Endothelial cell (in vitro differentiated cells): ENCODE data around the gene PRLHR. TPM values are rescaled to one million over a fixed set of nuclear protein-coding genes. Genes with fewer than 3 reads are reported as not detected.
A peak's percentile ranks its signal among the peaks of the same experiment; 100 is the strongest.
"Not testable (repeated sequence)": the region's sequence is repeated elsewhere in the genome, so short reads cannot be mapped to it uniquely, and the experiment has no call there.

ENCODE experiments used
- DNase-seq: peaks from one replicate; pipeline ENCODE4 v3.0.0; 2021; ENCODE audit warnings: low spot score
- H3K27ac Mint-ChIP-seq: one replicate; pipeline ENCODE4 v1.8.0; 2021; ENCODE audit warnings: mixed read lengths, inconsistent platforms; ENCODE audit not compliant: unreplicated experiment
- H3K27me3 Mint-ChIP-seq: one replicate; pipeline ENCODE4 v1.8.0; 2021; ENCODE audit warnings: mild to moderate bottlenecking, moderate library complexity, mixed read lengths, inconsistent platforms; ENCODE audit not compliant: unreplicated experiment
- H3K36me3 Mint-ChIP-seq: one replicate; pipeline ENCODE4 v1.8.0; 2021; ENCODE audit warnings: mild to moderate bottlenecking, low read depth, mixed read lengths, inconsistent platforms; ENCODE audit not compliant: unreplicated experiment
- H3K4me1 Mint-ChIP-seq: one replicate; pipeline ENCODE4 v1.8.0; 2021; ENCODE audit warnings: mild to moderate bottlenecking, mixed read lengths, inconsistent platforms; ENCODE audit not compliant: unreplicated experiment
- H3K4me3 Mint-ChIP-seq: one replicate; pipeline ENCODE4 v1.8.0; 2021; ENCODE audit warnings: mild to moderate bottlenecking, mixed read lengths, inconsistent platforms; ENCODE audit not compliant: unreplicated experiment
- H3K9me3 Mint-ChIP-seq: one replicate; pipeline ENCODE4 v1.8.0; 2021; ENCODE audit warnings: mixed read lengths, inconsistent platforms; ENCODE audit not compliant: unreplicated experiment
- total RNA-seq: library from RNA; stranded (reverse); fragmentation: NEBNext Ultra II Directional; extraction: Animal tissue kit (Norgen Biotek cat#: 25700); gene quantifications from one replicate; pipeline ENCODE4 v1.2.1, GENCODE V29; 2021; ENCODE audit not compliant: unreplicated experiment
- TF ChIP-seq, protein P1 (sequence below): fragments of 200-600 bp; sonication (generic); IDR thresholded peaks from one replicate; pipeline ENCODE4 v1.5.0; 2021; ENCODE audit warnings: antibody characterized with exemption; ENCODE audit not compliant: unreplicated experiment

The PRLHR gene
- total RNA-seq, 1 donor from 2014 or later, result not detected

DNA sequence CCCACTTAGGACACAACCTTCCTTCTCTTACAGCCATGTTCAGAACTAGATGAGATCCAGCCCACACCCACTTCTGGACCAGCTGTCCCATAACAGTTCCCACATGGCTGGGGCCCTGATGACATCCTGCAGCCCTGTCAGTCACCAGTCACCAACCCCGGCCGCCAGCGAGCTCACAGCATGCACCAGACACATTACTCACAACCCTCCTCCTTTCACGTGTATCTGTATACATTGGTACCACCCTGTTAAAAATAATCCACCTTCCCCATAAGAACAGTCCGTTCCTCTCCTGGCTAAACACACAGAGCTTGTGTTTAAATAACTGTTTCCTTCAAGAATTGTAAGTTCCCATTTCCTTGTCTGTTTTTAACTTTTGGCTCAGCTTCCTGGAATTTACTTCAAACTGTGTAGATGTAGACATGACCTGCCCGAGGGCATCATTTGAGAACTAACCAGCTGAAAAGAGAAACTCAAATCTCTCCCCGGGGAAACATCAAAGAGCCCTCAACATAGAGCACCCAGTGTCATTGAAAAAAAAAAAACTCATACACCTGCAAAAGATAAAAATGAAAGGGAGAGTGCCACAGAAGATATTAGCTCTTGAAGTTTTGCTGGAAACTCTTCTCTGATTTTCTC lies 26.0 kb upstream of the PRLHR start:
- Mint-ChIP-seq H3K4me3 (no peak overlapping the region), H3K27me3 (peaks cover 4% of the 10 kb centered on the region)
- TF ChIP-seq, protein P1, sequence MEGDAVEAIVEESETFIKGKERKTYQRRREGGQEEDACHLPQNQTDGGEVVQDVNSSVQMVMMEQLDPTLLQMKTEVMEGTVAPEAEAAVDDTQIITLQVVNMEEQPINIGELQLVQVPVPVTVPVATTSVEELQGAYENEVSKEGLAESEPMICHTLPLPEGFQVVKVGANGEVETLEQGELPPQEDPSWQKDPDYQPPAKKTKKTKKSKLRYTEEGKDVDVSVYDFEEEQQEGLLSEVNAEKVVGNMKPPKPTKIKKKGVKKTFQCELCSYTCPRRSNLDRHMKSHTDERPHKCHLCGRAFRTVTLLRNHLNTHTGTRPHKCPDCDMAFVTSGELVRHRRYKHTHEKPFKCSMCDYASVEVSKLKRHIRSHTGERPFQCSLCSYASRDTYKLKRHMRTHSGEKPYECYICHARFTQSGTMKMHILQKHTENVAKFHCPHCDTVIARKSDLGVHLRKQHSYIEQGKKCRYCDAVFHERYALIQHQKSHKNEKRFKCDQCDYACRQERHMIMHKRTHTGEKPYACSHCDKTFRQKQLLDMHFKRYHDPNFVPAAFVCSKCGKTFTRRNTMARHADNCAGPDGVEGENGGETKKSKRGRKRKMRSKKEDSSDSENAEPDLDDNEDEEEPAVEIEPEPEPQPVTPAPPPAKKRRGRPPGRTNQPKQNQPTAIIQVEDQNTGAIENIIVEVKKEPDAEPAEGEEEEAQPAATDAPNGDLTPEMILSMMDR, result no peak

DNA sequence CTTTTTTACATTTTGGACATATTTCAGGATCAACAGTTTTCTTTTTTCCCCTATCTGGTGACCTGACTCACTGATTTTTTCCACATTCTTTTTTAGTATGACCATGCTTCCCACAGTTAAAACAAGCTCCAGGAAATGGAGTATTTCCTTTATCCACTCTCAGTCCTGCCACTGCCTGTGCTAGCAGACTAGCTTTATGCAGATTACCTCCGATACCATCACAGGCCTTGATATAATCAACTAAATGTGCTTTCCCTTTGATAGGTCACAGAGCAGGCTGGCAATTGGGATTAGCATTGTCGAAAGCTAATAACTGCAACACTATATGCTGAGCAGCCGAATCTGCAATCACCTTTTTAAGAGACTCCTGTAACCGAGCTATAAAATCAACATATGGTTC lies 18.4 kb upstream of the PRLHR start:
- H3K36me3 Mint-ChIP-seq, H3K27me3 Mint-ChIP-seq, DNase-seq, H3K4me3 Mint-ChIP-seq, H3K9me3 Mint-ChIP-seq: not testable (repeated sequence)
- H3K27ac Mint-ChIP-seq, result peak overlapping the region; percentile 74
- H3K4me1 Mint-ChIP-seq, result peaks cover 20% of the 10 kb centered on the region

More for the DNA sequence above, 26.0 kb upstream of the PRLHR start:
- Mint-ChIP-seq H3K36me3 (no peaks in the 10 kb centered on the region), H3K9me3 (no peaks in the 10 kb centered on the region), H3K27ac (no peak overlapping the region), H3K4me1 (no peaks in the 10 kb centered on the region)
- no peak for DNase-seq

DNA sequence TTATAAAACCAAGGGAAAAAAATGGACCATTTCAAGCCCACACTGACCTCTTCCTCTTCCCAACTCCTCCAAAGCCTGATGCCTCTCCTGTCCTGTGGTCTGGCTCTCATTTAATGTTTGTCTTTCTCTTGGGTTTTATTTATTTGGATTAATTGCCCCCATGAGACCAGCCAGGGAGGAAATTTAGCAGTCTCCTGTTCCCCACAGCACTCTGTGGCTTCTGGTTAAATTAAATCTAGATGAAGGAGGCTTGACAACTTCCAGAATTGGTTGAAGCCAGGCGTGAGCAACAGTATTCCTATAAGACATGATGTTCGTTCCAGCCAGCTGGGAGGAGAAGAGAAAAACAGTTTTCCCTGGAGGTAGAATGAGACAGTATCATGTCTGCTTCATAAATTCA lies 15.1 kb upstream of the PRLHR start:
- H3K27ac Mint-ChIP-seq, result no peak overlapping the region
- no peak overlapping the region for H3K4me3 Mint-ChIP-seq
- H3K27me3 Mint-ChIP-seq, result peaks cover 2% of the 10 kb centered on the region
- no peaks in the 10 kb centered on the region for H3K36me3 Mint-ChIP-seq
- DNase-seq, result no peak
- H3K4me1 Mint-ChIP-seq, result peaks cover 20% of the 10 kb centered on the region
- H3K9me3 Mint-ChIP-seq, result no peaks in the 10 kb centered on the region
- TF ChIP-seq, protein P1, result no peak

DNA sequence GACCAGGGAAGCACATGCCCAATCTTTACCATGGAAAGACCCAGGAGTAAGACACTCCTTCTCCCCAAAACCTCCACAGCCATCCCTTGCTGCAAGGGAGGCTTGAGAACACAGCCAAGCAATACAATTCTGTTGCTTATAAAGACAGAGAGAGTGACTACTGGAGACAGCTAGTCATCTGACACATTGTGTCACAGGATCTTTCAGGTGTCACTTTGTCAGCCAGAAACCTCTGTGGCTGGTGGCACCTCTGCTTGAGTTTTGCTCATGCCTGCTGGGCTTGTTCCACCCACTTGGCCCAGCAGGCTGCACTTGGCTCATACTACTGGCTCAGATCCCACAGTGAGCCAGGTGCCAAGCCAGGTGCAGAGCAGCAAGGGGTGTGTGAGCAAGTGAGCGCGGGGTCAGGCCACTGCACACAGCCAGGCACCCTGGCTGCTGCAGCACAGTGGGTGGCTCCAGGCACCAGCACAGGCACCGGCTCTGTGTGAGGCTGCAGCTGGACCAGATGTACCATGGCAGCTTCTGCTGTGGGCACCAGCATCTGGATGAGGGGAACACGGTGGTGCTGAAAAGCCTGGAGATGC lies 12.4 kb upstream of the PRLHR start:
- Mint-ChIP-seq H3K4me3 (no peak overlapping the region), H3K36me3 (no peaks in the 10 kb centered on the region), H3K4me1 (peaks cover under 1% of the 10 kb centered on the region), H3K27me3 (peaks cover 2% of the 10 kb centered on the region), H3K27ac (no peak overlapping the region), H3K9me3 (no peaks in the 10 kb centered on the region)
- no peak for DNase-seq
- TF ChIP-seq, protein P1, result no peak

DNA sequence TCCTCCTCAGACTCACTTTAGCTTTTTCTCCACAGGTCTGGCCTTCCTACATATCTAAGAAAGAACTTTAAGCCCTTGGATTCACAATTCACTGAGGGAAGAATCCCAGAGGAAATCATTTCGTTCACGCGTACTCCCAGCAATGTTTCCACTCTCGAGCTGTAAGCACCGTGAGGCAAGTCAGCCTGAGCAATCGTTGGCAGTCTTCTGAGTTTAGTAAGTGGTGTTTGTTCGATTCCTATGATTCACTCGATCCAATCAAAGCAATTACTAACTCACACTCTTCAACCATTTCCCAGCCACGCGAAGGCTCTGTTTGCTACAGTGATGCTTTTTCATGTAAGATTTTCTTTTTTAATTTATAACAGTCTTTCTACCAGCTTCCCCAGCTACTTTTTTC lies 10.2 kb upstream of the PRLHR start:
- Mint-ChIP-seq H3K27me3 (peaks cover 2% of the 10 kb centered on the region), H3K27ac (no peak overlapping the region), H3K4me3 (no peak overlapping the region), H3K36me3 (no peaks in the 10 kb centered on the region), H3K4me1 (no peaks in the 10 kb centered on the region), H3K9me3 (no peaks in the 10 kb centered on the region)
- TF ChIP-seq, protein P1, result no peak
- no peak for DNase-seq
